ENCODE data around the gene SDHA.

SDHA gene

DNA sequence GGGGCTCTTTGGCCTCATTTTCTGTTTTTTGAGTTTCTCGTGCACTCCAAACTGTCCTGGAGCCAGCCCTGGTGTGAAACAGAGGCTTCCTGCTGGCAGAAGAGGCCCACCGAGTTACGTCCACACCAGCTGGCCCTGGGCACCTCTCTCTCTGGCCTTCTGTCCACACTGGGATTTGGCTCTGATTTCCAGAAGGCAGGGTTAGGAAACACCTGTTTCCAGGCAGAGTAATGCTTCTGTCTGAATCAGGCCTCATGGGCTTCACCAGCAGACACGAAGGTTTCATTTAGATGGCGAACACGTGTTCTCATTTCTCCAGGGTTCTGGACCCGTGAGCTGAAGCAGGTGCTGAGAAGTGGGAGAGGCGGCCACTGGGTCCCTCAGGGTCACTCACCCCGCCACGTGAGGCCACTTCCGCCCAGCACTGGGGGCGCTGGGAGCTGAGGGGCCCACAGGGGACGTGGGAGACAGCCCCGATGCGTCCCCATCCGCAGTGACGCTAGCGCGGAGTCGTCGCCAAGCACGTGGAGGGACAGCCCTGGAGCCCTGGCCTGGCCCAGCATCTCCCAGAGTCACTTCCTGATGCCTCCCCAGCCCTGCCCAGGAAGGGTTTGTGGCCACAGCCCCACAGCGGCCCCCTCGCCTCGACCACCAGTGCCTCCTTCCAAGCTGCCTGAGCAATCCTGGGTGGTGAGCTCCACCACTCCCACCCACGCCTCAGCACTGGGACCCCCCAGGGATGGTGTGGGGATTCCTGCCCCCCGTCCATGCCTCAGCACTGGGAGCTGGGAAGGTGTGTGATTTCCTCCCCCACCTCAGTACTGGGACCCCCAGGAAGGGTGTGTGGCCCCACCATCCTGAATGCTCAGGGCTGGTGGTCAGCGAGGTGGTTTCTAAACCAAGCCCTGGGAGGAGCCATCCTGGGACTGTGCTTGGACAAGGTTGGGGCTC is 31.8 kb upstream of the SDHA start:
- TF ChIP-seq, protein P1, sequence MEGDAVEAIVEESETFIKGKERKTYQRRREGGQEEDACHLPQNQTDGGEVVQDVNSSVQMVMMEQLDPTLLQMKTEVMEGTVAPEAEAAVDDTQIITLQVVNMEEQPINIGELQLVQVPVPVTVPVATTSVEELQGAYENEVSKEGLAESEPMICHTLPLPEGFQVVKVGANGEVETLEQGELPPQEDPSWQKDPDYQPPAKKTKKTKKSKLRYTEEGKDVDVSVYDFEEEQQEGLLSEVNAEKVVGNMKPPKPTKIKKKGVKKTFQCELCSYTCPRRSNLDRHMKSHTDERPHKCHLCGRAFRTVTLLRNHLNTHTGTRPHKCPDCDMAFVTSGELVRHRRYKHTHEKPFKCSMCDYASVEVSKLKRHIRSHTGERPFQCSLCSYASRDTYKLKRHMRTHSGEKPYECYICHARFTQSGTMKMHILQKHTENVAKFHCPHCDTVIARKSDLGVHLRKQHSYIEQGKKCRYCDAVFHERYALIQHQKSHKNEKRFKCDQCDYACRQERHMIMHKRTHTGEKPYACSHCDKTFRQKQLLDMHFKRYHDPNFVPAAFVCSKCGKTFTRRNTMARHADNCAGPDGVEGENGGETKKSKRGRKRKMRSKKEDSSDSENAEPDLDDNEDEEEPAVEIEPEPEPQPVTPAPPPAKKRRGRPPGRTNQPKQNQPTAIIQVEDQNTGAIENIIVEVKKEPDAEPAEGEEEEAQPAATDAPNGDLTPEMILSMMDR (IDR thresholded peaks at IDR 0.05; ENCODE audit: extremely low read depth, missing control alignments): no peak
- no peak for DNase-seq (ENCODE audit: low spot score)

DNA sequence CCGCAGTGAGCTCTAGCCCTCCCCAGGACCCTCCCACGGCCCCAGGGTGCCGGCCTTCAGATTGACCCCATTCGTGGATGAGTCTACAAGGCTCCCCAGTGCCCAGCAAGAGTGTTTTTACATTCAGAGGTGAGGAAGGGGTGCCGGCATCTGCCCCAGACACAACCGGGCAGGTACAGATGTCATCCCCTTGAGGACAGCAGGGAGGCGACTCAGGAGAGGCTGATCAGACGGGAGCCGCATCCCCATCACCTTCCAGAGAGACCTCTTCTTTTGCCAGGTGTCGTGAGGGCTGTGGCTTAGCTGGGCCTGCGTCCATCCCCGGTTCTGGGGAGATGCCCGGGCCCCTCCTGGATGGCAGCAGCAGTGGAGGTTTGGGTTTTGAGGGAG is 31.1 kb upstream of the SDHA start:
- no peak for DNase-seq (ENCODE audit: low spot score)
- TF ChIP-seq, protein P1 (IDR thresholded peaks at IDR 0.05; ENCODE audit: extremely low read depth, missing control alignments): no peak

DNA sequence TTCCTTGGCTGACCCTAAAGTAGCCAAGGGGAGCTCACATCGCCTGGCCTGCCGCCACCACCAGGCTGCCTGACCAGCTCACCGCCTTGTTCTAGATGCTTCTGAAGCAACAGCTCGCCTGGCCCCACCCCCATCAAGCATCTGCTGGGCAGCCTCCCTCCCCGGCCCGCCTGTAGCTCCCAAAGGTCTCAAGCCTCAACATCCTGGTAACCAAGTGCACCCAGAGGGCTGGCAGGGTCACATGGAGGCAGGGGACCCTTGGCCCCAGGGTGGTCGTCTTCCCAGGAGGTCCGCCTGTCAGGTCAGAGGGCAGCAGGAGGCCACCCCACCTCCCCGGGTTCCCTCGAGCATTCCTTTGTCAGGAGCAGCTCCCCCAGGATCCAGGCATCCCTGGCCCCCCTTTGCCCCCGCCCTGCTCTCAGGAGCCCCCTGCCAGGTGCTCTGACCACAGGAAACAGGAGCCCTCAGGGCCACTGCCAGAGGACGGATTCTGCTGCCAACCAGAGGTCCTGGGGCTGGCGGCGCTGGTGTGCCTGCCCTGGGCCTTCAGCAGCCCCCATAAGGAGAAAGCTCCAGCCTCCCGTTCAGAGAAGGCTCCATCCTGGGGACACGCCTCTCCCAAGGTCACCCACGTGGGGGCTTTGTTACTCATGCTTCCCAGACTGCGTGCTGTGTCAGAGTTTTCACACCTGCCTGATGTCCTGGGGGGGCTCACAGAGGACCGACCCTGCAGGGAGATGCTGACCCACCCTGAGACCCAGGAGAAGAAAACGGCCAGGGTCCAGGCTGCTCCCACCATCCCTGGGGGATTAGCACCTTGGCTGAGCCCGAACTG is 30.3 kb upstream of the SDHA start:
- no peak for DNase-seq (ENCODE audit: low spot score)
- TF ChIP-seq, protein P1 (IDR thresholded peaks at IDR 0.05; ENCODE audit: extremely low read depth, missing control alignments): no peak

DNA sequence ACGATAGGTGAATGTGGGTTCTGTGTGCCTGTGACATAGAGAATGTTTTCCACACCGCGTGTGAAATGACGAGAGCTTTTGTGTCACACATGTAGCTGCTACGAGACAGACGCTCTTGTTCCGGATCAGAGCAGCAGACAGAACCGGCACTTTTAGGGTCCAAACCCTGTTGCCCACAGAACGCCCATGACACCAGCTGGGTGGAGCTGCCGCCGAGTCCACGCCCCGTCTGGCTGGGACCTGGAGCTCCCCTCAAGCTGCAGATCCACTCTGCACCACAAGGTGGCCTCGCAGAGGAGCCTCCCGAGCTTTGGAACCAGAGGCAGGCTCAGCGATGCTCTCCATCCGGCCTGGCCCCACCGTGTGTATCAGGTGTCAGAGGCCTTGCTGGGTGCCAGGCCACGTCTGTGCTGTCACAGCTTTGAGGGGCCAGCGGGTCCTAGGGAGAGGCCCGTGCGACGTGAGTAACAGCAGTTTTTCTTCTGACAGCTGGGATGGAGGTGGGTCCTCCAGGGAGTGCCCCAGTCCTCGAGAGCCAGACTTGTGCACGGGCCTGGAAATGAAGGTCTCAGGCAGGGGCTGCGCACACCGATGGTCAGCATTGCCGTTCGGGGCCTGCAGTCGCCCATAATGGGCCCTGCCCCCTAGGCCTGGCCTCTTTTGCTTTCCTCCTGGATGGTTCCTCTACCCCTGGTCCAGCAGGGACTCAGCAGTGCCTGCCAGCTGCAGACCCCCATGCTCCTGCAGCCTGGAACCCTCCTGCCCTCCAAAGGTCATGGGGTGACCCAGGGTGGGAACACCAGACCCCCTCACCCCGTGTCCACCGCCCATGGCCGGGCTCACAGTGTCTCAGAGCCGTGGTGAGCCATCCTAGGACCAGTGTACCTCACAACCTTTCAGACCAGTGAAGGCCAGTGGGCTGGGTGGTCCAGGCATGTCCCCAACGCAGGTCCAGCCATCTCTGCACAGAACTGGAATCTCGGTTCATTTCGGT is 29.3 kb upstream of the SDHA start:
- peak; percentile 96 for DNase-seq (ENCODE audit: low spot score)
- TF ChIP-seq, protein P1 (IDR thresholded peaks at IDR 0.05; ENCODE audit: extremely low read depth, missing control alignments): peak; percentile 88

DNA sequence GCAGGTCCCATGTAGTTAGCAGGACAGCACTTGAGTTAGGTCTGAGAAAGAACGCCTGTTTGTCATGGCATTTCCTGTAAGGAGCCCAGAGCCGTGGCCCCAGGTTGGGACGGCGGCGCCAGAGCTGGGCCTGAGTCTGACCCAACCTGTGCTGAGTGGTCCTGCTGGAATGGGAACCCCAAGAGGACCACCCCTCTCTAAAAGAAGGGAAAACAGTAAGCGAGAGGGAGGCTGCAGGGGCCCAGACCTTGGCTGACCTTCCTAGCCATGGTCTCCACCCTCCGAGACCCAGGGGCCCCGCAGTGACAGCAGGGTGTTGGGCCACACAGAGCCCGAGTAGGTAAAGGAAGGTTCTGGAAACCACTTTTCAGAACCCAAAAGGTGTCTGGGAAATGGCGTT is 28.6 kb upstream of the SDHA start:
- TF ChIP-seq, protein P1 (IDR thresholded peaks at IDR 0.05; ENCODE audit: extremely low read depth, missing control alignments): no peak
- no peak for DNase-seq (ENCODE audit: low spot score)

DNA sequence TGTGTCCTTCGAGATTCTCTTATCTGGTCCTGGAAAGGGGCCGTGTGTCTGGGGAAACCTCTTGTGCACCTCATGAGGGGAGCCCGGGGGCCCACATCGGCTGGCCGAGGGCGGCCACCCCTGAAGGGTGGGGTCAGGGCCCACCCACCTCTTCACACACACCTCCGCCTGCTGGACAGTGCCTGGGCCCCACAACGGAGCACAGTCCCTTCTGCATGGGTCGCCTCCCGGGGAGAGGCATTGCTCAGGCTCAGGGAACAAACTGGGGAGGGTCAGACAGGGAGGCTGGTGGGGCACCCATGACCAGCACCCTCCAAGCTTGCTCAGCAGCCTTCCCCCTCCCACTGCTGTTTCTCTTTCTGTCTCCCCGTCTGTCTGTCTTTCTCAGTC is 28.1 kb upstream of the SDHA start:
- no peak for DNase-seq (ENCODE audit: low spot score)
- TF ChIP-seq, protein P1 (IDR thresholded peaks at IDR 0.05; ENCODE audit: extremely low read depth, missing control alignments): no peak

All from GM20000 (cell line).